SK-N-SH (cell line): ENCODE results near the gene TRIM65. TPM values are rescaled to one million over a fixed set of nuclear protein-coding genes. Genes with fewer than 3 reads are reported as not detected.

Source experiments
- CTCF ChIA-PET: fragments of 300-600, 350-600 bp; formaldehyde crosslinking; extraction: SDS; loops from one replicate; lab custom pipeline; 2021; lab: Yijun Ruan, JAX
- POLR2A ChIA-PET: fragments of 350-600 bp; sonication (Branson Sonifier 250); formaldehyde crosslinking; extraction: SDS; loops from one replicate; lab custom pipeline; 2020; ENCODE audit warnings: antibody characterized with exemption, inconsistent platforms; lab: Yijun Ruan, JAX
- DNase-seq: peaks from one replicate; pipeline ENCODE4 v3.0.0; 2012
- H2AFZ ChIP-seq: fragments of 200-600 bp; sonication (generic); 2 replicates; pipeline ENCODE4 v1.8.1; 2016; ENCODE audit warnings: antibody characterized with exemption, mild to moderate bottlenecking, low read depth
- H3F3A ChIP-seq: fragments of 200-600 bp; sonication (generic); replicated peaks from 2 replicates; pipeline ENCODE3; 2016; ENCODE audit warnings: antibody characterized with exemption, mild to moderate bottlenecking; ENCODE audit not compliant: insufficient read depth
- H3K27ac ChIP-seq, 2 experiments: fragments of 200-500 bp in 1 of 2; fragments of 200-600 bp in 1 of 2; sonication (Bioruptor generic) in 1 of 2; sonication (generic), shearing (Covaris generic) in 1 of 2; 2 replicates each; pipeline versions ENCODE4 v1.5.1 to v1.6.1; 2014 to 2016; ENCODE audit warnings: low read depth in 2 of 2, inconsistent platforms in 1 of 2, low read length in 1 of 2, mild to moderate bottlenecking in 1 of 2, mixed read lengths in 1 of 2
- H3K27me3 ChIP-seq: fragments of 200-600 bp; sonication (generic), shearing (Covaris generic); 2 replicates; pipeline ENCODE4 v1.6.1; 2016; ENCODE audit warnings: mixed run types; ENCODE audit not compliant: insufficient read depth
- H3K36me3 ChIP-seq, 2 experiments: fragments of 200-500 bp in 1 of 2; fragments of 200-600 bp in 1 of 2; sonication (Bioruptor generic) in 1 of 2; sonication (generic) in 1 of 2; replicated peaks in 1 of 2; 2 replicates each; pipeline versions ENCODE3 to v1.5.1; 2014 to 2016; ENCODE audit warnings: low read length in 1 of 2, mild to moderate bottlenecking in 1 of 2; ENCODE audit not compliant: insufficient read depth in 2 of 2, control insufficient read depth in 1 of 2
- H3K4me1 ChIP-seq, 2 experiments: fragments of 200-500 bp in 1 of 2; fragments of 200-600 bp in 1 of 2; sonication (Bioruptor generic) in 1 of 2; sonication (generic), shearing (Covaris generic) in 1 of 2; 2 replicates each; pipeline versions ENCODE4 v1.5.1 to v1.6.1; 2014 to 2016; ENCODE audit warnings: low read depth in 1 of 2, low read length in 1 of 2, mixed run types in 1 of 2; ENCODE audit not compliant: insufficient read depth in 2 of 2, control insufficient read depth in 1 of 2
- H3K4me2 ChIP-seq: fragments of 200-600 bp; sonication (generic), shearing (Covaris generic); 2 replicates; pipeline ENCODE4 v1.6.1; 2017; ENCODE audit warnings: mixed run types
- H3K4me3 ChIP-seq, 2 experiments: fragments of 200-500 bp in 1 of 2; fragments of 200-600 bp in 1 of 2; sonication (Bioruptor generic) in 1 of 2; sonication (generic), shearing (Covaris generic) in 1 of 2; 2 replicates each; pipeline versions ENCODE4 v1.5.1 to v1.8.1; 2014 to 2016; ENCODE audit warnings: low read depth in 2 of 2, inconsistent platforms in 1 of 2, low read length in 1 of 2, mild to moderate bottlenecking in 1 of 2, mixed read lengths in 1 of 2, moderate library complexity in 1 of 2
- H3K79me2 ChIP-seq: fragments of 200-600 bp; sonication (generic); 2 replicates; pipeline ENCODE4 v1.8.1; 2017; ENCODE audit warnings: mild to moderate bottlenecking; ENCODE audit not compliant: insufficient read depth
- H3K9ac ChIP-seq: fragments of 200-600 bp; sonication (generic); 2 replicates; pipeline ENCODE4 v1.6.1; 2017; ENCODE audit warnings: mixed run types
- H3K9me2 ChIP-seq: fragments of 200-600 bp; sonication (generic); 2 replicates; pipeline ENCODE4 v1.6.1; 2017; ENCODE audit warnings: mixed run types
- H3K9me3 ChIP-seq: fragments of 200-600 bp; sonication (generic); 2 replicates; pipeline ENCODE4 v1.6.1; 2017; ENCODE audit warnings: mixed run types, mild to moderate bottlenecking, moderate library complexity
- H4K20me1 ChIP-seq: fragments of 200-600 bp; sonication (generic); 2 replicates; pipeline ENCODE4 v1.6.1; 2017; ENCODE audit warnings: mild to moderate bottlenecking, mixed run types; ENCODE audit not compliant: insufficient read depth
- CHD2 ChIP-seq: fragments of 150-350 bp; IDR thresholded peaks from 2 replicates; pipeline ENCODE4 v1.6.1; 2018; ENCODE audit warnings: low read length; ENCODE audit not compliant: partially characterized antibody
- ELF1 ChIP-seq: IDR thresholded peaks from 2 replicates; pipeline ENCODE4 v1.4.0; 2012
- EP300 ChIP-seq, 2 experiments: IDR thresholded peaks; 2 replicates each; pipeline versions ENCODE4 v1.4.0 to v1.6.1; 2012; ENCODE audit warnings: borderline replicate concordance in 1 of 2, low read depth in 1 of 2, low read length in 1 of 2
- EZH2phosphoT487 ChIP-seq: fragments of 200-600 bp; sonication (generic); IDR thresholded peaks from 2 replicates; pipeline ENCODE4 v1.6.1; 2017; ENCODE audit warnings: low read depth, mixed run types, mild to moderate bottlenecking, antibody characterized with exemption, moderate library complexity, borderline replicate concordance
- GABPA ChIP-seq: IDR thresholded peaks from 2 replicates; pipeline ENCODE4 v1.4.0; 2012; ENCODE audit warnings: low read depth, mild to moderate bottlenecking
- GATA2 ChIP-seq: sonication (generic); formaldehyde crosslinking; IDR thresholded peaks from 2 replicates; pipeline ENCODE4 v1.5.0; 2020; ENCODE audit warnings: mild to moderate bottlenecking, missing genetic modification reagents
- NFIC ChIP-seq: IDR thresholded peaks from 2 replicates; pipeline ENCODE4 v1.4.0; 2012; ENCODE audit warnings: borderline replicate concordance
- NRF1 ChIP-seq: IDR thresholded peaks from 2 replicates; pipeline ENCODE4 v1.6.1; 2012; ENCODE audit warnings: low read depth, mild to moderate bottlenecking, low read length
- RAD21 ChIP-seq: IDR thresholded peaks from 2 replicates; pipeline ENCODE4 v1.6.1; 2012; ENCODE audit warnings: mild to moderate bottlenecking, low read length
- RCOR1 ChIP-seq: fragments of 150-350 bp; IDR thresholded peaks from 2 replicates; pipeline ENCODE4 v1.6.1; 2017; ENCODE audit warnings: antibody characterized with exemption, low read length
- REST ChIP-seq: IDR thresholded peaks from 2 replicates; pipeline ENCODE4 v1.6.1; 2012; ENCODE audit warnings: mild to moderate bottlenecking, low read depth, low read length, moderate library complexity
- SMC3 ChIP-seq: IDR thresholded peaks from 2 replicates; pipeline ENCODE4 v1.6.1; 2012; ENCODE audit warnings: low read depth, low read length, improper control_type of control experiment
- TAF1 ChIP-seq: IDR thresholded peaks from 2 replicates; pipeline ENCODE4 v1.6.1; 2012; ENCODE audit warnings: low read depth, mild to moderate bottlenecking, low read length, moderate library complexity, borderline replicate concordance
- WGBS: methylation state at CpG from one replicate; pipeline ENCODE4 v1.1.6; 2017; ENCODE audit warnings: low lambda C conversion rate; 5-methylcytosine and 5-hydroxymethylcytosine counted together
- polyA plus RNA-seq, 3 experiments: library from polyadenylated mRNA; depleted of rRNA; stranded (reverse); fragments of >200 nt; gene quantifications; 2 replicates each; pipeline ENCODE4 v1.2.3, GENCODE V29; 2012
- TF ChIP-seq, protein P1 (sequence below): fragments of 200-600 bp; sonication (generic); IDR thresholded peaks from 2 replicates; pipeline ENCODE4 v1.6.1; 2017; ENCODE audit warnings: antibody characterized with exemption, mild to moderate bottlenecking, moderate library complexity
- TF ChIP-seq, protein P2 (sequence below): IDR thresholded peaks from 2 replicates; pipeline ENCODE4 v1.4.0; 2012; ENCODE audit warnings: low read depth
- TF ChIP-seq, protein P3 (sequence below): fragments of 150-350 bp; IDR thresholded peaks from 2 replicates; pipeline ENCODE4 v1.6.1; 2016; ENCODE audit warnings: mild to moderate bottlenecking, low read depth, low read length

The TRIM65 gene
- polyA plus RNA-seq, 1 of the 3 experiments (the other 2 are of a cell fraction): 13.1 TPM

- H2AFZ ChIP-seq: no peak overlapping the region
- no peak for DNase-seq
- peaks cover 18 to 27% of the 10 kb centered on the region in 2 experiments; a peak in 3 of 4 replicates for H3K4me1 ChIP-seq
- H3K27ac ChIP-seq: no peak overlapping the region
- no peak overlapping the region for H3K4me2 ChIP-seq
- WGBS: 88% methylated on average over 7 of the region's 7 CpGs
- no peaks in the 10 kb centered on the region for H3K9me2 ChIP-seq
- H3K27me3 ChIP-seq: no peaks in the 10 kb centered on the region
- no peaks in the 10 kb centered on the region for H3K79me2 ChIP-seq
- no peak overlapping the region for H3K9ac ChIP-seq
- POLR2A ChIA-PET: interaction anchor here (1.3 to 1.5 kb wide), 2 partner anchors 13 to 100 kb away, joined by 4 read pairs; no protein-coding TSS in a partner anchor
- H3F3A ChIP-seq: peaks cover 33% of the 10 kb centered on the region
- no peak overlapping the region for H3K4me3 ChIP-seq
- TF ChIP-seq ELF1: no peak
- no peak for TF ChIP-seq GATA2 (CRISPR knock-in tag)
- TF ChIP-seq NRF1: no peak
- no peak for TF ChIP-seq RAD21
- TF ChIP-seq, protein P1, sequence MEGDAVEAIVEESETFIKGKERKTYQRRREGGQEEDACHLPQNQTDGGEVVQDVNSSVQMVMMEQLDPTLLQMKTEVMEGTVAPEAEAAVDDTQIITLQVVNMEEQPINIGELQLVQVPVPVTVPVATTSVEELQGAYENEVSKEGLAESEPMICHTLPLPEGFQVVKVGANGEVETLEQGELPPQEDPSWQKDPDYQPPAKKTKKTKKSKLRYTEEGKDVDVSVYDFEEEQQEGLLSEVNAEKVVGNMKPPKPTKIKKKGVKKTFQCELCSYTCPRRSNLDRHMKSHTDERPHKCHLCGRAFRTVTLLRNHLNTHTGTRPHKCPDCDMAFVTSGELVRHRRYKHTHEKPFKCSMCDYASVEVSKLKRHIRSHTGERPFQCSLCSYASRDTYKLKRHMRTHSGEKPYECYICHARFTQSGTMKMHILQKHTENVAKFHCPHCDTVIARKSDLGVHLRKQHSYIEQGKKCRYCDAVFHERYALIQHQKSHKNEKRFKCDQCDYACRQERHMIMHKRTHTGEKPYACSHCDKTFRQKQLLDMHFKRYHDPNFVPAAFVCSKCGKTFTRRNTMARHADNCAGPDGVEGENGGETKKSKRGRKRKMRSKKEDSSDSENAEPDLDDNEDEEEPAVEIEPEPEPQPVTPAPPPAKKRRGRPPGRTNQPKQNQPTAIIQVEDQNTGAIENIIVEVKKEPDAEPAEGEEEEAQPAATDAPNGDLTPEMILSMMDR: no peak
- no peak for TF ChIP-seq NFIC
- no peak for TF ChIP-seq SMC3
- TF ChIP-seq, protein P2, sequence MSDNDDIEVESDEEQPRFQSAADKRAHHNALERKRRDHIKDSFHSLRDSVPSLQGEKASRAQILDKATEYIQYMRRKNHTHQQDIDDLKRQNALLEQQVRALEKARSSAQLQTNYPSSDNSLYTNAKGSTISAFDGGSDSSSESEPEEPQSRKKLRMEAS: no peak
- TF ChIP-seq EZH2phosphoT487: no peak
- TF ChIP-seq RCOR1: no peak
- TF ChIP-seq GABPA: no peak
- TF ChIP-seq CHD2: no peak
- TF ChIP-seq, protein P3, sequence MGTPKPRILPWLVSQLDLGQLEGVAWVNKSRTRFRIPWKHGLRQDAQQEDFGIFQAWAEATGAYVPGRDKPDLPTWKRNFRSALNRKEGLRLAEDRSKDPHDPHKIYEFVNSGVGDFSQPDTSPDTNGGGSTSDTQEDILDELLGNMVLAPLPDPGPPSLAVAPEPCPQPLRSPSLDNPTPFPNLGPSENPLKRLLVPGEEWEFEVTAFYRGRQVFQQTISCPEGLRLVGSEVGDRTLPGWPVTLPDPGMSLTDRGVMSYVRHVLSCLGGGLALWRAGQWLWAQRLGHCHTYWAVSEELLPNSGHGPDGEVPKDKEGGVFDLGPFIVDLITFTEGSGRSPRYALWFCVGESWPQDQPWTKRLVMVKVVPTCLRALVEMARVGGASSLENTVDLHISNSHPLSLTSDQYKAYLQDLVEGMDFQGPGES: no peak
- TF ChIP-seq EP300 (IDR thresholded peaks at IDR 0.05; ENCODE audit: borderline replicate concordance in 1 of 2, low read depth in 1 of 2, low read length in 1 of 2): no peak
- TF ChIP-seq REST: no peak
- TF ChIP-seq TAF1: no peak
- TF ChIP-seq, all 33 proteins: peak for 0
- no peaks in the 10 kb centered on the region for H3K36me3 ChIP-seq
- CTCF ChIA-PET: interaction anchor here (0.7 to 15.4 kb wide), 3 partner anchors 13 to 97 kb away, joined by 3 to 214 read pairs (median 12); partner anchors contain the start of gene TRIM65
- H3K9me3 ChIP-seq: no peaks in the 10 kb centered on the region
- H4K20me1 ChIP-seq: no peaks in the 10 kb centered on the region; the same call in 1 of the 2 replicates
Measured at GRCh38 chr17:75880266-75880665, 16.5 kb downstream of the TRIM65 start.
